OCI-LY7 (cell line): Measurements from ENCODE around the gene RNF10. TPM values are rescaled to one million over a fixed set of nuclear protein-coding genes. Genes with fewer than 3 reads are reported as not detected.
A peak's percentile ranks its signal among the peaks of the same experiment; 100 is the strongest.

ENCODE experiments used
- BruUV-seq: library from RNA; stranded (reverse); fragments of 400-500 nt; replicated peaks from 2 replicates; lab custom pipeline; 2021; lab: Mats Ljungman, UMichigan
- CTCF ChIA-PET: fragments of 300-600 bp; sonication (Branson Sonifier 250); formaldehyde crosslinking; loops from one replicate; lab custom pipeline; 2022; ENCODE audit warnings: antibody characterized with exemption; ENCODE audit not compliant: unreplicated experiment; lab: Charles Lee
- POLR2A ChIA-PET: fragments of 300-600 bp; sonication (Branson Sonifier 250); formaldehyde crosslinking; loops from one replicate; lab custom pipeline; 2022; ENCODE audit warnings: antibody characterized with exemption; lab: Charles Lee
- DNase-seq: peaks from one replicate; pipeline ENCODE4 v3.0.0-alpha.2; 2015; ENCODE audit warnings: low spot score
- H2AFZ ChIP-seq: fragments of 200-600 bp; sonication (generic), shearing (Covaris generic); 2 replicates; pipeline ENCODE4 v1.6.1; 2014; ENCODE audit warnings: mild to moderate bottlenecking, antibody characterized with exemption, low read length, moderate library complexity
- H3K27ac ChIP-seq: fragments of 200-600 bp; sonication (generic); 2 replicates; pipeline ENCODE4 v1.5.1; 2014; ENCODE audit warnings: mixed run types, low read depth, mild to moderate bottlenecking, moderate library complexity, low read length, inconsistent platforms; ENCODE audit not compliant: poor library complexity, severe bottlenecking
- H3K36me3 ChIP-seq: fragments of 200-600 bp; sonication (generic); 2 replicates; pipeline ENCODE4 v1.6.1; 2014; ENCODE audit warnings: mild to moderate bottlenecking, antibody characterized with exemption, low read length, moderate library complexity, mixed read lengths; ENCODE audit not compliant: insufficient read depth
- H3K4me1 ChIP-seq: fragments of 200-600 bp; sonication (generic); 2 replicates; pipeline ENCODE4 v1.5.1; 2014; ENCODE audit warnings: mild to moderate bottlenecking, low read length; ENCODE audit not compliant: insufficient read depth, poor library complexity, severe bottlenecking
- H3K4me2 ChIP-seq: fragments of 200-600 bp; sonication (generic); 2 replicates; pipeline ENCODE4 v1.6.1; 2014; ENCODE audit warnings: mild to moderate bottlenecking, low read length
- H3K4me3 ChIP-seq: fragments of 200-600 bp; sonication (generic); 2 replicates; pipeline ENCODE4 v1.5.1; 2014; ENCODE audit warnings: mild to moderate bottlenecking, low read depth, low read length; ENCODE audit not compliant: poor library complexity, severe bottlenecking
- H3K79me2 ChIP-seq: fragments of 200-600 bp; sonication (generic); 2 replicates; pipeline ENCODE4 v1.6.1; 2016; ENCODE audit warnings: low read depth, mild to moderate bottlenecking, low read length, moderate library complexity, mixed read lengths; ENCODE audit not compliant: insufficient read depth
- H3K9me2 ChIP-seq: fragments of 200-600 bp; sonication (generic); 2 replicates; pipeline ENCODE4 v1.6.1; 2016; ENCODE audit warnings: mild to moderate bottlenecking, low read length, mixed read lengths; ENCODE audit not compliant: insufficient read depth
- H3K9me3 ChIP-seq: fragments of 200-600 bp; sonication (generic); 2 replicates; pipeline ENCODE4 v1.6.1; 2014; ENCODE audit warnings: mild to moderate bottlenecking, mixed run types, low read length, mixed read lengths
- H4K20me1 ChIP-seq: fragments of 200-600 bp; sonication (generic); 2 replicates; pipeline ENCODE4 v1.6.1; 2014; ENCODE audit warnings: mild to moderate bottlenecking, antibody characterized with exemption, low read length, moderate library complexity, mixed read lengths; ENCODE audit not compliant: insufficient read depth
- EZH2phosphoT487 ChIP-seq: fragments of 200-600 bp; sonication (generic); IDR thresholded peaks from 2 replicates; pipeline ENCODE4 v1.6.1; 2018; ENCODE audit warnings: low read depth, borderline replicate concordance, mild to moderate bottlenecking, mixed run types, antibody characterized with exemption, low read length, moderate library complexity, mixed read lengths
- intact Hi-C: fragments of 100-400 bp; cut with micrococcal nuclease; formaldehyde crosslinking; loops from one replicate; pipeline ENCODE4 v1.10.0; 2022; ENCODE audit not compliant: unreplicated experiment
- total RNA-seq, 2 experiments: library from RNA; depleted of rRNA in 1 of 2; stranded (reverse); fragments of >200 nt in 1 of 2; shearing (Covaris generic) in 1 of 2; gene quantifications; 2 replicates each; pipeline ENCODE4 v1.2.3, GENCODE V29; 2014 to 2022
- TF ChIP-seq, protein P1 (sequence below): fragments of 200-600 bp; sonication (generic); conservative IDR thresholded peaks from 2 replicates; pipeline ENCODE4 v1.5.1; 2014; ENCODE audit warnings: mild to moderate bottlenecking, antibody characterized with exemption, low read length, moderate library complexity, mixed read lengths

The RNF10 gene
- total RNA-seq, 2 experiments from 2014 or later, result 52.2 to 150 TPM

GRCh38 chr12:120534703-120535655, 823 bp downstream of the RNF10 start:
- Histone ChIP-seq H3K27ac (peak overlapping the region; percentile 65), H3K4me3 (peak overlapping the region; percentile 89), H3K9me3 (no peaks in the 10 kb centered on the region; the same call in 1 of the 2 replicates), H3K4me1 (peaks cover 60% of the 10 kb centered on the region), H4K20me1 (peaks cover 37% of the 10 kb centered on the region), H3K79me2 (peaks cover 59% of the 10 kb centered on the region), H3K4me2 (peak overlapping the region; percentile 97), H3K9me2 (no peaks in the 10 kb centered on the region), H2AFZ (peak overlapping the region; percentile 70; the same call in 1 of the 2 replicates), H3K36me3 (peaks cover 44% of the 10 kb centered on the region)
- DNase-seq, result peak; percentile 69
- no peak for TF ChIP-seq EZH2phosphoT487
- TF ChIP-seq, protein P1, sequence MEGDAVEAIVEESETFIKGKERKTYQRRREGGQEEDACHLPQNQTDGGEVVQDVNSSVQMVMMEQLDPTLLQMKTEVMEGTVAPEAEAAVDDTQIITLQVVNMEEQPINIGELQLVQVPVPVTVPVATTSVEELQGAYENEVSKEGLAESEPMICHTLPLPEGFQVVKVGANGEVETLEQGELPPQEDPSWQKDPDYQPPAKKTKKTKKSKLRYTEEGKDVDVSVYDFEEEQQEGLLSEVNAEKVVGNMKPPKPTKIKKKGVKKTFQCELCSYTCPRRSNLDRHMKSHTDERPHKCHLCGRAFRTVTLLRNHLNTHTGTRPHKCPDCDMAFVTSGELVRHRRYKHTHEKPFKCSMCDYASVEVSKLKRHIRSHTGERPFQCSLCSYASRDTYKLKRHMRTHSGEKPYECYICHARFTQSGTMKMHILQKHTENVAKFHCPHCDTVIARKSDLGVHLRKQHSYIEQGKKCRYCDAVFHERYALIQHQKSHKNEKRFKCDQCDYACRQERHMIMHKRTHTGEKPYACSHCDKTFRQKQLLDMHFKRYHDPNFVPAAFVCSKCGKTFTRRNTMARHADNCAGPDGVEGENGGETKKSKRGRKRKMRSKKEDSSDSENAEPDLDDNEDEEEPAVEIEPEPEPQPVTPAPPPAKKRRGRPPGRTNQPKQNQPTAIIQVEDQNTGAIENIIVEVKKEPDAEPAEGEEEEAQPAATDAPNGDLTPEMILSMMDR, result peak; percentile 17; the same call in 1 of the 2 replicates
- CTCF ChIA-PET, result interaction anchor here (0.5 to 0.6 kb wide), 2 partner anchors 395 to 709 kb away, joined by 3 read pairs; no protein-coding TSS in a partner anchor
- intact Hi-C loops, result loop anchor here (5.0 kb wide), 1 partner anchor 98 kb away; the partner anchor contains the start of gene COX6A1
- POLR2A ChIA-PET, result interaction anchor here (0.6 to 1.7 kb wide), 7 partner anchors 12 to 414 kb away, joined by 3 to 4 read pairs (median 3); partner anchors contain the start of gene POP5
- no TSS peak for BruUV-seq

DNA sequence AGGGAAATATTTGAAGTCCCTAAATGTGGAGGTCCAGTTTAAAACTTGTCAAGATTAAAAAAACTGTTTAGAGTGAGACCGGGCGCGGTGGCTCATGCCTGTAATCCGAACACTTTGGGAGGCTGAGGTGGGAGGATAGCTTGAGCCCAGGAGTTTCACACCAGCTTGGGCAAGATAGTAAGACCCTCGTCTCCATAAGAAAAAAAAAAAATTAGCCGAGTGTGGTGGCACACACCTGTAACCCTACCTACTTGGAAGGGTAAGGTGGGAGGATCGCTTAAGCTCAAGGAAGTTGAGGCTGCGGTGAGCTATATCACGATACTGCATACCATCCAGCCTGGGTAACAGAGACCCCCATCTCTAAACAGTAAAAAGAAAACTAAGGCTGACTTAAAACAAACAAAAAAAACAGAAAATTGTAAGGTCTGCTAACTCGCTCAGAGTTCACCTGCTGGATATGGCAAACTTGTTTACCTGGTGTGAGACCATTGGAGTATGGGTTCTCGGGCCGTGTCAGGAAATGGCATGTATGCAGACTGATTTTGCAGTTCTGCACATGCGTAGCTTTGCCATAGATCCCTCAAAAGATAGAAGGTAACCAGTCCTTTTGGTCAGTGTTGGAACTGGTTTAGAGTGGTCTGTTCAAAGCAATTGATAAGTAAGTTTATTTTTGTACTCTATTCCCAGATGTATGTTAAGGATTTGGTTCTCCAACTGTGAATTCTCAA, 2.1 kb downstream of the RNF10 start:
- POLR2A ChIA-PET, result interaction anchor here (0.6 to 1.7 kb wide), 3 partner anchors 33 to 1655 kb away, joined by 3 to 5 read pairs (median 3); no protein-coding TSS in a partner anchor
- H3K36me3 ChIP-seq, result peaks cover 57% of the 10 kb centered on the region
- BruUV-seq, result no TSS peak
- CTCF ChIA-PET, result no interaction called here
- H3K4me2 ChIP-seq, result peak overlapping the region; percentile 97
- H3K4me3 ChIP-seq, result peak overlapping the region; percentile 89
- no peak for TF ChIP-seq EZH2phosphoT487
- TF ChIP-seq, protein P1, result no peak
- peaks cover 71% of the 10 kb centered on the region for H3K79me2 ChIP-seq
- peaks cover 57% of the 10 kb centered on the region for H3K4me1 ChIP-seq
- H3K9me3 ChIP-seq, result no peaks in the 10 kb centered on the region; the same call in 1 of the 2 replicates
- intact Hi-C loops, result loop anchor here (5.0 kb wide), 1 partner anchor 99 kb away; the partner anchor contains the start of gene COX6A1
- peak; percentile 33 for DNase-seq
- peaks cover 37% of the 10 kb centered on the region for H4K20me1 ChIP-seq
- peak overlapping the region; percentile 65 for H3K27ac ChIP-seq
- H2AFZ ChIP-seq, result no peak overlapping the region
- no peaks in the 10 kb centered on the region for H3K9me2 ChIP-seq
